22Rv1 (cell line): ENCODE data around the gene MAP3K4.

Source experiments
- H3K27ac ChIP-seq: fragments of 450-650 bp; 2 replicates; pipeline ENCODE4 v1.5.1; 2017
- CTCF ChIP-seq: fragments of 450-650 bp; IDR thresholded peaks from 2 replicates; pipeline ENCODE4 v1.5.1; 2017; ENCODE audit warnings: mild to moderate bottlenecking
- ZFX ChIP-seq: fragments of 450-650 bp; IDR thresholded peaks from 2 replicates; pipeline ENCODE4 v1.6.1; 2017; ENCODE audit warnings: antibody characterized with exemption, borderline replicate concordance

The MAP3K4 gene

GRCh38 chr6:161104966-161105365, 113.4 kb downstream of the MAP3K4 start:
- TF ChIP-seq ZFX (no peak), CTCF (no peak)
- H3K27ac ChIP-seq: no peak overlapping the region

- H3K27ac ChIP-seq: no peak overlapping the region
- TF ChIP-seq ZFX (no peak), CTCF (no peak)
These were observed 113.8 kb downstream of the MAP3K4 start for GRCh38 chr6:161105408-161105807.

- TF ChIP-seq ZFX: no peak
- TF ChIP-seq CTCF: no peak
- no peak overlapping the region for H3K27ac ChIP-seq
These were observed 116.5 kb downstream of the MAP3K4 start for GRCh38 chr6:161107779-161108730.

GRCh38 chr6:161108916-161109315, 117.3 kb downstream of the MAP3K4 start:
- H3K27ac ChIP-seq: no peak overlapping the region
- TF ChIP-seq CTCF (no peak), ZFX (no peak)

- H3K27ac ChIP-seq: no peak overlapping the region
- TF ChIP-seq ZFX (no peak), CTCF (no peak)
These were observed 117.8 kb downstream of the MAP3K4 start for GRCh38 chr6:161109366-161109765.

GRCh38 chr6:161110028-161110779, 118.6 kb downstream of the MAP3K4 start:
- TF ChIP-seq CTCF (no peak), ZFX (no peak)
- no peak overlapping the region for H3K27ac ChIP-seq

GRCh38 chr6:161111261-161111660, 119.7 kb downstream of the MAP3K4 start:
- TF ChIP-seq ZFX: no peak
- no peak for TF ChIP-seq CTCF
- H3K27ac ChIP-seq: no peak overlapping the region
